SJSA1 (cell line): ENCODE data around the gene ATOH8. TPM values are rescaled to one million over a fixed set of nuclear protein-coding genes. Genes with fewer than 3 reads are reported as not detected.

Experiments
- DNase-seq, 2 experiments: peaks; one replicate each; pipeline ENCODE4 v3.0.0-alpha.2; 2015 to 2020; ENCODE audit warnings: low spot score in 2 of 2, low read depth in 1 of 2
- H3K27ac ChIP-seq: fragments of 250-450 bp; sonication (Bioruptor Pico); 2 replicates; pipeline ENCODE4 v1.5.1; 2020; ENCODE audit warnings: mild to moderate bottlenecking, moderate library complexity
- H3K27me3 ChIP-seq: fragments of 250-450 bp; sonication (Bioruptor Pico); replicated peaks from 2 replicates; pipeline ENCODE4 v1.5.1; 2020; ENCODE audit warnings: mild to moderate bottlenecking, moderate library complexity
- H3K36me3 ChIP-seq: fragments of 250-450 bp; sonication (Bioruptor Pico); 2 replicates; pipeline ENCODE4 v1.5.1; 2020; ENCODE audit warnings: mild to moderate bottlenecking
- H3K4me1 ChIP-seq: fragments of 250-450 bp; sonication (Bioruptor Pico); replicated peaks from 2 replicates; pipeline ENCODE4 v1.6.1; 2021; ENCODE audit warnings: mild to moderate bottlenecking
- H3K4me3 ChIP-seq: fragments of 250-450 bp; sonication (Bioruptor Pico); 2 replicates; pipeline ENCODE4 v1.5.1; 2020; ENCODE audit warnings: mild to moderate bottlenecking
- H3K9me3 ChIP-seq: fragments of 250-450 bp; sonication (Bioruptor Pico); replicated peaks from 2 replicates; pipeline ENCODE4 v1.5.1; 2020; ENCODE audit warnings: mild to moderate bottlenecking
- total RNA-seq: library from RNA; depleted of rRNA; stranded (reverse); fragments of >200 nt; shearing (Covaris generic); gene quantifications from 2 replicates; pipeline ENCODE4 v1.2.3, GENCODE V29; 2014

Gene ATOH8
- total RNA-seq, 1 experiment from 2014 or later, result 16.4 TPM

DNA sequence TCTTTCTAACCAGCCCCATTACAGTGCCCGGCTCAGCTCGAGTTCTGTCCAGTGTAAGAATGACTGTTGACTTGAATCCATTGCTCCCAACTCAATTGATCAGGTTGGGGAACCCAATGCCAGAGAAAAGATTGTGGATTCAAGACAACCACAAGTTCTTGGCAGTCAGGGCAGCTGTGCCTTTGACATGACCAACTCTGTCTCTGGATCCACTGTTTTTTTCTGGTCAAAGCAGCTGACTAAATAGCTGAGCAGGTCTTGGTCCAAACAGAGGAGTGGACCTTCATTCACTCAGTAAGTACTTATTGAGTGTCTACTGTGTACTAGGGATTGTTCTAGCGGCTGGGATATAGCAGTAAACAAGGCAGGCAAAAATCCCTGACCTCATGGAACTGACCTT is 6.3 kb upstream of the ATOH8 start:
- no peaks in the 10 kb centered on the region for H3K27me3 ChIP-seq
- no peak overlapping the region for H3K4me3 ChIP-seq
- peaks cover 54% of the 10 kb centered on the region for H3K4me1 ChIP-seq

DNA sequence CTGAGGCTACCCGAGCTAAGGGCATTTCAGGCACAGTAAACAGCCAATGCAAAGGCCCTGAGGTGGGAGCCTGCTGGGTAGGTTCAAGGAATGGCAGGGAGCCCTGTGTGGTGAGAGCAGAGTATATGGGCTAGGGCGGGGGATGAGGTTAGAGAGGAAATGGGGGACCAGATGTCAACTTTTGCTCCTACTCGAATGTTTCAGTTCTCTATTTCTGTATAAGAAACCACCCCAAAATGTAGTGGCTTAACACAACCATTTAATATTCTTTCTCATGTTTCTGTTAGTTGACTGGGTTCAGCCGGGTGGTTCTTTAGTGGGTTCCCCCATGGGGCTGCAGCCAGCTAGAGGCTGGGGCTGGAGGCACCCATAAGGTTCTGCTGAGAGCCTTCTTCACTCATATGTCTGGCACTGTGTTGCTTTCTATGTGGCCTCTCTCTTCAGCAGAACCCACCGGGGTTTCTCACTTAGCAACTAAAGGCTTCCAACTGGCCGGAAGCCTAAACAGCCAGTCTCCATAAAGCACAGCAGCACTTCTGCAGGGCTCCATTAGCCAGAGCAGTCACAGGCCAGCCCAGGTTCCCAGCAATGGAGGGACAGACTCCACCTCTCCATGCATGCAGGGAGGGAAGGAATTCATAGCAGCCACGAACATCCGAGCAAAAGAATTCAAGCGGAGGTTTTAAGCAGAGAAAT is 5.6 kb upstream of the ATOH8 start:
- Histone ChIP-seq H3K9me3 (no peaks in the 10 kb centered on the region; the same call in 1 of the 2 replicates), H3K36me3 (no peaks in the 10 kb centered on the region), H3K27me3 (no peaks in the 10 kb centered on the region), H3K4me1 (peaks cover 47% of the 10 kb centered on the region), H3K27ac (no peak overlapping the region), H3K4me3 (no peak overlapping the region)
- DNase-seq, result no peak

More for the DNA sequence above, 6.3 kb upstream of the ATOH8 start:
- H3K36me3 ChIP-seq, result no peaks in the 10 kb centered on the region
- DNase-seq, result no peak
- no peak overlapping the region for H3K27ac ChIP-seq
- no peaks in the 10 kb centered on the region; the same call in 1 of the 2 replicates for H3K9me3 ChIP-seq

DNA sequence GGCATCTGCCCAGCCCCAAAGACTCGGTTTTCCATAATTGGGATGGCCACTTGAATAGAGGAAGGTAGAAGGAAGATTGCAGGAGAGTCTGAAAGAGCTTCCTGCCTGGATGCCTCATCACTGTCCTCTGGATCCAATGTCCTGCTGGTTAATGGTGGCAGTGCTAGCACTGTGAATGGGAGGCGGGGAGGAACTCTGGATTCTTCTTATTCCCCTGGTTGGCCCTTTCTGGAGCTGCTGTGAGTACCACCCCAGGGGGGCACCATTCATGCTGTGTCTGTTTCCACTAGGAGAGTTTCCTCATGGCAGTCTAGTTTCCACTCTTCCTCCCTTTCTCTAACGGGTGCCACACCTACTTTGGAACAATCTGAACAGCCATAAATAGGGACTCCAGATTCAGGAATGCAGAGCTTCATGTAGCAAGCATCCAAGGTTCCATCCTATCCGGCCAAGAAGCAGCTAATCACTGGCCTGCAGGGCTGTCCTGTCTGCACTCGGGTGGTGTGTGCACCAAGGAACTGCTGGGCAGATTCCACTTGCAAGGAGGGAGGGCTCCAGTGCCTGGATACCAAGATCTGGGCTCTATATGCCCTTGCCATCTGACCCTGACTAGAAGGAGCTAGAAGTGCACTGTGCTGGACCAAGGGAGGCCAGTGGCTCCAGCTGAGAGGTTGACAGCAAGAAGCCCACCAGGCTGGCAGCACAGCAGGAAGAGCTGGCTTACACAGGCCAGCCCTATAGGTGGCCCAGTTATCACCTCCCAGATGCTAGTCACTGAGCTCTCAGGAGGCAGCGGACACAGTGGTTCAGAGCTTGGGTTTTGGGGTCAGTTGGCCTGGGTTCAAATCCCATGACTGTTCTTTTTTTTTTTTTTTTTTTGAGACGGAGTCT is 4.6 kb upstream of the ATOH8 start:
- DNase-seq, result no peak
- no peaks in the 10 kb centered on the region for H3K27me3 ChIP-seq
- H3K4me1 ChIP-seq, result peaks cover 43% of the 10 kb centered on the region
- no peak overlapping the region for H3K4me3 ChIP-seq
- H3K36me3 ChIP-seq, result peaks cover 3% of the 10 kb centered on the region; the same call in 1 of the 2 replicates
- H3K27ac ChIP-seq, result no peak overlapping the region
- no peaks in the 10 kb centered on the region; the same call in 1 of the 2 replicates for H3K9me3 ChIP-seq

DNA sequence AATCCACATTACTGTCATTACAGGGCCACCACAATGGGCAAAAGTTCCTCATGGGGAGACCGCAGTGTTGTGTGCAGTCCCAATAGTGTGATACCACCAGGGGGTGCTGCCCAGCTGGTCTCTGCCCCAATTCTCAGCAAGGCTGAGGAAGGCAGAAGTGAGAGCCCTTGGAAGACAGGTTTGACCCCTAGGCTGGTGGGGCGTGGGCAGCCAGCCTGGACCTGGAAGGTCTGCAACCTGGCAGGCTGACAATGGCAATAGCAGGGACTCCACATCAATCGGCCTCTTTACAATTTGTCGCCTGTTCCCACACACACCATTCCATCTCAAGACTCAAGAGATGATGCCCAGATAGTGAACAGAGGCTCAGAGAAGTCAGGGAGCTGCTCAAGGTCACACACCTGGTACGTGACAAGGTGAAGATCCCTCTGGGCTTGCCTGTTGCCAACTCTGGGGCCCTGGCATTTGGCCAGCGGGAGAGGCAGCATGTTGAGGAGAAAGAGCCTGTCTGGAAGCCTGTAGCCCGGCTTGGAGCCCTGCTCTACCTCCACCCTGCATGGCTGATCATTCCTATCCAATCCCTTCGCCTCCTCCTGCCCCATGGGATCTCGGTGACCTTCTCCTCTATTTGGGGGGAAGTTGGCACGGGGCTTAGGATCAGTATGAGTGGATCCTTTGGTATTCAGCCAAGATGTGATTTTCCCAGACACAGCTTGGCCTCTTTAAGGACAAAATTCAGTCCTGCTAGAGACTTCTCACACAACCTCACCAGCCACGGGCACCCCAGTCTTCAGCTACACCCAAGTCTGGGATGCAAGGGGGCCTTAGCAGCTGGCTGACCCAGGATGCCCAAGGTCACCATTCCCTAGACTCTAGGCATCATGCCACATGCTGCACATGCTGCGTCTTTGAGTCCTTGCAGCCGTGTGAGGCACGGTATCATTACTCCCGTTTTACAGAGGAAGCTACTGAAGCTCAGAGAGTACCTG is 2.9 kb upstream of the ATOH8 start:
- no peak overlapping the region for H3K27ac ChIP-seq

DNA sequence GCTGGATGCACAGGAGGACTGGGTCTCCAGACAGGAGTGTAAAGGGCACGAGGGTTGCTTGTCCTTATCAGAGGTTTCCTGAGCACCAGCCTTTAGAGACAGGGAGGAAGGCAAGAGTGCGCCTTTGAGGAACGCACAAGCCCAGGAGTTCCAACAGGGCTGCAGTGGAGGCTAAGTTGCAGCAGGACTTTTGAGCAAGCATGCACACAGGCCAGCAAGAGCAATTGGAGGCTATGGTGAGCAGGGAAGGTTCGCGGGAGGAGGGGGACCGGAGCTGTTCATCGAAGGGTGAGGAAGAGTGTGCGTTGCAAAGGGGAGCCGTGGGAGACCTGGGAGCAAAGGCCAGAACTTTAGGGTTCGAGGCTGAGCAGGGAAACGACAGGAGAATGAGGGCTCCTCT is 2.2 kb upstream of the ATOH8 start:
- DNase-seq, result no peak
- H3K4me3 ChIP-seq, result no peak overlapping the region
- H3K36me3 ChIP-seq, result peaks cover 7% of the 10 kb centered on the region
- no peaks in the 10 kb centered on the region; the same call in 1 of the 2 replicates for H3K9me3 ChIP-seq
- peaks cover 42% of the 10 kb centered on the region for H3K4me1 ChIP-seq
- H3K27ac ChIP-seq, result no peak overlapping the region
- H3K27me3 ChIP-seq, result no peaks in the 10 kb centered on the region

More for the DNA sequence above, 2.9 kb upstream of the ATOH8 start:
- Histone ChIP-seq H3K4me3 (no peak overlapping the region), H3K36me3 (peaks cover 7% of the 10 kb centered on the region; the same call in 1 of the 2 replicates), H3K4me1 (peaks cover 40% of the 10 kb centered on the region), H3K9me3 (no peaks in the 10 kb centered on the region; the same call in 1 of the 2 replicates), H3K27me3 (no peaks in the 10 kb centered on the region)
- DNase-seq, result peak; percentile 65 to 77

DNA sequence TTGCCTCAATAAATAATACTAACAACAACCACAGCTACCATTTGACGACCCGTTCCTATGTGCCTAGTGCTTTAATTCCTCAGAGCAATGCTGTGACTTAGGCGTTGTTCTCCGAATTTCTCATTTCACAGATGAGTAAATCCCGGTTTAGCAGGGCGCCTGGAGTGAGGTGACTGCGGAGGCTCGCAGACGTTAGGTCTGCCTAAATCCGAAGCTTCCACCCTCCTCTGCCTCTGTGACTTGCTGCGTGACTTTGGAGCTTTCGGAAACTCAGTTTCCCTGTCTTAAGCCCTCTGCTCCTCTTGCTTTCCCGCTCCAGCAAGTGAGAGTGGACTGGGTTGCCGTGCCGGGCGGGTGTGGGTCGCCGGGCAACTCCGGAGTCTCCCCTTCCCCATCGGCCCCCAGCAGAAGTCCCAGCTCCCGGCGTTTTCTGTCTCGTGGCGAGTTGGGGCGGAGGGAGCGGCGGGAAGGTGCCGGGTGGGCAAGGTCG is 711 bp upstream of the ATOH8 start:
- Histone ChIP-seq H3K27ac (no peak overlapping the region), H3K9me3 (no peaks in the 10 kb centered on the region; the same call in 1 of the 2 replicates), H3K4me3 (peak overlapping the region; percentile 64; the same call in 1 of the 2 replicates), H3K27me3 (no peaks in the 10 kb centered on the region), H3K4me1 (peaks cover 42% of the 10 kb centered on the region), H3K36me3 (peaks cover 7% of the 10 kb centered on the region)
- DNase-seq, result no peak

DNA sequence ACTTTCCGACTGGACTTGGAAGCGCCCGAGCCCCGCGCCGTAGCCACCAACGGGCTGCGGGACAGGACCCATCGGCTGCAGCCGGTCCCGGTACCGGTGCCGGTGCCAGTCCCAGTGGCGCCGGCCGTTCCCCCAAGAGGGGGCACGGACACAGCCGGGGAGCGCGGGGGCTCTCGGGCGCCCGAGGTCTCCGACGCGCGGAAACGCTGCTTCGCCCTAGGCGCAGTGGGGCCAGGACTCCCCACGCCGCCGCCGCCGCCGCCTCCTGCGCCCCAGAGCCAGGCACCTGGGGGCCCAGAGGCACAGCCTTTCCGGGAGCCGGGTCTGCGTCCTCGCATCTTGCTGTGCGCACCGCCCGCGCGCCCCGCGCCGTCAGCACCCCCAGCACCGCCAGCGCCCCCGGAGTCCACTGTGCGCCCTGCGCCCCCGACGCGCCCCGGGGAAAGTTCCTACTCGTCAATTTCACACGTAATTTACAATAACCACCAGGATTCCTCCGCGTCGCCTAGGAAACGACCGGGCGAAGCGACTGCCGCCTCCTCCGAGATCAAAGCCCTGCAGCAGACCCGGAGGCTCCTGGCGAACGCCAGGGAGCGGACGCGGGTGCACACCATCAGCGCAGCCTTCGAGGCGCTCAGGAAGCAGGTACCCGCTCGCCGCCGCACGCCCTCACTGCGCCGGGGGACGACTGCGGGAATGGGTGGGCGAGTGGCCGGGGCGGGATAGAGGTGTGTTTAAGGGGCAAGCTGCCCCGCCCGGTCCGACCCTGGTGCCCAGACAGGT is 713 bp downstream of the ATOH8 start:
- Histone ChIP-seq H3K36me3 (peaks cover 12% of the 10 kb centered on the region), H3K4me1 (peaks cover 30% of the 10 kb centered on the region), H3K4me3 (peak overlapping the region; percentile 64), H3K27ac (peak overlapping the region; percentile 31; the same call in 1 of the 2 replicates), H3K27me3 (no peaks in the 10 kb centered on the region), H3K9me3 (no peaks in the 10 kb centered on the region)
- DNase-seq, result peak; percentile 64 to 68

DNA sequence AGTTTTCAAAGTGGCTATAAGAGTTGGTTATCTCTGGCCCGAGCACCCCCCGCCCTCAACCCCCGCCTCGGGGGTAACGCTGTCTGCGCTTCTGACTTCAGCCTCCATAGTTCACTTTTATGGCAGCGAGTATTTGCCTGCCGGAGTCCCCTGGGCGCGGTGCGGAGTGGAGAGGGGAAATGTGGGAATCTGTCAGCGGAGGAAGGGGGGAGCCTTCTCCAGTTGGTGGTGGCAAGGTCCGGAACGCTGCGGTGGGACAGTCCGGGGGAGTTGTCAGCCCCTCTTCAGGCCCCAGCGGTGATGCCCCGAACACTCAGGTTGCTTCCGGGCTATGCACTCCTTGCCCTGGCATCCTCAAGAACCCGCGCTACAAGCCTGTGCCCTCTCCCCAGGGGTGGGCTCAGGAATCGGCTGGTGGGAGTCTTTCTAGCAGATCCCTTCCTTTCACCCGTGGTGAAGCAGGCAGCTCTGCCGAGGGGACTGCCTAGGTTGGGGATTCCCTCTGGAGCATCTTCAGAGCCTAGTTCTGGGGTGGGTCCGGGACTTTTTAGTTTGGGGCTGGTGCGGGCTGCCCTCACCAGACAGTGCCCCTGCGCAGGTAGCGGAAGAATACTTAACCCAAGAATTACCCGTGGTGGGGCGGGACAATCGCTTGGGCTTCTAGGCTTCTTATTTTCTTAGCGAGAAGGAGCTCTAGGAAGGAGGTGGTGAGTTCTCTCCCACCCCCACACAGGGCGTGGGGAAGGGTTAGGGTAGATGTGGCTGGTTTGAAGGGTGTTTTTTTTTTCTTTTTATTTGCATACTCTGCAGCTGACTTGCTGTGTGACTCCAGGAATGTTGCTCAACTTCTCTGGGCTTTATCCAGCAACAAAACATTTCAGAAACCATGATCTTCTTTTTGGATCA is 1.6 kb downstream of the ATOH8 start:
- Histone ChIP-seq H3K4me1 (peaks cover 29% of the 10 kb centered on the region), H3K27me3 (no peaks in the 10 kb centered on the region), H3K36me3 (peaks cover 15% of the 10 kb centered on the region), H3K9me3 (no peaks in the 10 kb centered on the region), H3K4me3 (peak overlapping the region; percentile 64), H3K27ac (no peak overlapping the region)
- peak in 1 of 2 experiments; percentile 37 for DNase-seq

DNA sequence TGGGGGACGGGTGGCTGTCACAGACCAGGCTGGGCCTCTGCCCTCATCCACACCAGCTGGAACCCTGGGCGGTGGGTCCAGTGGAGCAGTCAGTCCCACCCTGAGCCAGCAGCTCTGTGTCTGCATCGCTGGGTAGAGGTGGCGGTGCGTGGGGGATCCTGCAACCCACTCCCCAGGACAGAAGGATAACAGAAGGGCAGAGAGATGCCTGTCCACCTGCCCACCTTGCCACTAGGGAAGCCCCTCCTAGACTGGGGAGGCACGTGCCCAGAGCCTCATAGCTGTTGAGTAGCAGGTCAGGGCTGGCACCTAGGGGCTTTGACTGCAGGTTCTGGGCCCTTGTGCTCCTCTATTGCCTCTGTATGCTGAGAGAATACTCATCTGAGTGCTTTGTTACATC is 2.4 kb downstream of the ATOH8 start:
- Histone ChIP-seq H3K27ac (no peak overlapping the region), H3K27me3 (no peaks in the 10 kb centered on the region), H3K4me3 (no peak overlapping the region), H3K4me1 (peaks cover 32% of the 10 kb centered on the region), H3K36me3 (peaks cover 15% of the 10 kb centered on the region), H3K9me3 (no peaks in the 10 kb centered on the region)
- no peak for DNase-seq

DNA sequence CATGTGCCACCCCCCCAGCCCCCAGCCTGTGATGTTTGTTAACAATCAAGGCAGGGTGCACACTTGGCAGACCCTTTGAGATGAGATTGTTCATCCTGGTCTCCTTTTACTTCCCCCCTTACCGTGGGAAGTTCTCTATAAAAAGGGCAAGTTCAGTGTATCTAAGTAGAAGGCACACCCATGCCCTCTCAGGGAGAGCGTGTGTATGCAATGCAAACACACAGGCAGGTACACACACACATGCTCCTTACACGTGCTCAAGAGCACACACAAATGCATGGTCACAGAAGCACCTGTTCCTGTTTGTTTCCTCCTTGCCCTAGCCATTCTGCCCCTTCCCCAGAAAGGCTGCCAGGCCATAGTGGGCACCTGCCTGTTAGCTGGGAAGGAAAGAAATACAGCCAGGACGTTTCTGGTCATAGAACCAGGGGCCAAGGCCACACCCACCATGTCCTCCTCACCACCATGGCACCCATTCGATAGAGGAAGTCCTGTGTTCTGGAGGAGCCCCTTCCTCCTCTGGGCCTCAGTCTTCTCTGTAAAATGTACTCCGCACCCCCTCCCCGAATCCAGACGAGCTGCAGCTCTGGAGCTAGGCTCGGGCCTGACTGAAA is 3.1 kb downstream of the ATOH8 start:
- no peaks in the 10 kb centered on the region for H3K9me3 ChIP-seq
- DNase-seq, result no peak
- H3K36me3 ChIP-seq, result peaks cover 15% of the 10 kb centered on the region
- no peak overlapping the region for H3K27ac ChIP-seq
- no peak overlapping the region for H3K4me3 ChIP-seq
- peaks cover 39% of the 10 kb centered on the region for H3K4me1 ChIP-seq
- H3K27me3 ChIP-seq, result no peaks in the 10 kb centered on the region

DNA sequence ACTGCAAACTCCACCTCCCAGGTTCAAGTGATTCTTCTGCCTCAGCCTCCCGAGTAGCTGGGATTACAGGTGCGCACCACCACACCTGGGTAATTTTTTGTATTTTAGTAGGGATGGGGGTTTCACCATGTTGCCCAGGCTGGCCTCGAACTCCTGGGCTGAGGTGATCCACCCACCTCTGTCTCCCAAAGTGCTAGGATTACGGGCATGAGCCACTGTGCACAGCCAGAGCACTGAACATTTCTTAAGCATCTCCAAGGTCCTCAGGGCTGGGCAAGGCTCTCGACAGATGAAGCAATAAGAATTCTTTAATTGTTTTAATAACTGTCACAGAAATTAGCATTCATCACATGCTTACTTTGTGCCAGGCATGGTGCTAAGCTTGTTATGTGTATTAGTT is 4.1 kb downstream of the ATOH8 start:
- no peak for DNase-seq
- Histone ChIP-seq H3K4me3 (no peak overlapping the region), H3K36me3 (peaks cover 15% of the 10 kb centered on the region), H3K4me1 (peaks cover 40% of the 10 kb centered on the region), H3K27me3 (no peaks in the 10 kb centered on the region), H3K9me3 (no peaks in the 10 kb centered on the region), H3K27ac (no peak overlapping the region)
